T-helper 2 cell treated with Interferon-gamma antibody and Interleukin-4, amounts not matched to agents 5 μg/mL and 100 μg/mL, for 36 hours (primary cell): ENCODE data around the gene TYROBP.

Experiments
- DNase-seq: peaks from one replicate; pipeline ENCODE4 v3.0.0; 2021; ENCODE audit warnings: low spot score
- H3K27ac Mint-ChIP-seq: one replicate; pipeline ENCODE4 v1.8.0; 2021; ENCODE audit warnings: mild to moderate bottlenecking, mixed read lengths
- H3K27me3 Mint-ChIP-seq: one replicate; pipeline ENCODE4 v1.8.0; 2021; ENCODE audit warnings: low read depth, mixed read lengths
- H3K36me3 Mint-ChIP-seq: one replicate; pipeline ENCODE4 v1.8.0; 2021; ENCODE audit warnings: low read depth, mixed read lengths
- H3K4me1 Mint-ChIP-seq: one replicate; pipeline ENCODE4 v1.8.0; 2021; ENCODE audit warnings: low read depth, mixed read lengths
- H3K4me3 Mint-ChIP-seq: one replicate; pipeline ENCODE4 v1.8.0; 2022; ENCODE audit warnings: mild to moderate bottlenecking, moderate library complexity, mixed read lengths
- H3K9me3 Mint-ChIP-seq: one replicate; pipeline ENCODE4 v1.8.0; 2021; ENCODE audit warnings: mixed read lengths

Gene TYROBP

GRCh38 chr19:35938282-35939224 is 30.5 kb upstream of the TYROBP start:
- no peak for DNase-seq
- Mint-ChIP-seq H3K9me3 (no peaks in the 10 kb centered on the region), H3K27me3 (no peaks in the 10 kb centered on the region), H3K36me3 (peaks cover 5% of the 10 kb centered on the region), H3K27ac (peak overlapping the region; percentile 67), H3K4me1 (peaks cover 21% of the 10 kb centered on the region), H3K4me3 (peak overlapping the region; percentile 84)

DNA sequence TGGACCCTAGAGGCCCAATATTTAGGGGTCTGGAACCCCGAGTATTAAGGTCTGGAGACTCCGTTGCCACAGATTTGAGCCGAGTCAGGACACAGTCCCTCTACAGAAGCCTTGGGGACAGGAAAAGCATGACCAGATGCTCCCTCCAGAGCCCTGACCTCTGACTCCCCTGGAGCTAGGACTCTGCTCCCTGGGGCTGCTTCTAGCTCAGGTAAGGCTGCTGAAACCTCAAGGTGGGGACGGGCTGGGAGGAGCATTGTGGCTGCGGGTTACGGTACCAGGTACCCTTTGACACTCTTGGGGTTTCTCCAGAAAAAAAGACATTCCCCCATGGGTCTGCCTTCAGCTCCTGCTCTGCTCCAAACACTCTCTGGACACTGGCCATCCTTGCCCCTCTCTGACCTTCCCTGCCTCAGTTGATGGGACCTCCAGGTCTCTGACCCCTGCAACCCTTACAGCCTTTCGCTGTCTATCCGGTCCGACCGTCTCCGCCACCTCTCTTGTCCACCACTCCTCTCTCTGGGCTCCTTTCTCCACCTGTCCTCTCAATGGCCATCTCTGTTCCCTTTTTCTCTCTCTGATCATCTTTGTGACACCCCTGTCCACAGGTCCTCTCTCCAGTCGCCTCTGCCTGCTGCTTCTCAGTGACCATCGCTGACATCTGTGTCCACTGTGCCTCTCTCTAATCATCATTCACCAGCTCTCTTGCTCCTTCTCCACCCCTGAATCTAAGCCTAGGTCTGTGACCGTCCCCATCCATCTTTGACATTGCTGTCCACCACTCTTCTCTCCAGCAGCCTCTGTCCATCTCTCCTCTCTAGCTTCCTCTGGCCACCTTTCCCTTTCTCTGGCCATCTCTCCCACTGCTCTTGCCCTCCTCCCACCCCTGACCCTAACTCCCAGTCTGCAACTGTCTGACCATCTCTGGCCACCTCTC is 29.5 kb upstream of the TYROBP start:
- Mint-ChIP-seq H3K9me3 (no peaks in the 10 kb centered on the region), H3K4me3 (peak overlapping the region; percentile 84), H3K27ac (peak overlapping the region; percentile 4), H3K27me3 (no peaks in the 10 kb centered on the region), H3K4me1 (peaks cover 21% of the 10 kb centered on the region), H3K36me3 (peaks cover 5% of the 10 kb centered on the region)
- DNase-seq: no peak

DNA sequence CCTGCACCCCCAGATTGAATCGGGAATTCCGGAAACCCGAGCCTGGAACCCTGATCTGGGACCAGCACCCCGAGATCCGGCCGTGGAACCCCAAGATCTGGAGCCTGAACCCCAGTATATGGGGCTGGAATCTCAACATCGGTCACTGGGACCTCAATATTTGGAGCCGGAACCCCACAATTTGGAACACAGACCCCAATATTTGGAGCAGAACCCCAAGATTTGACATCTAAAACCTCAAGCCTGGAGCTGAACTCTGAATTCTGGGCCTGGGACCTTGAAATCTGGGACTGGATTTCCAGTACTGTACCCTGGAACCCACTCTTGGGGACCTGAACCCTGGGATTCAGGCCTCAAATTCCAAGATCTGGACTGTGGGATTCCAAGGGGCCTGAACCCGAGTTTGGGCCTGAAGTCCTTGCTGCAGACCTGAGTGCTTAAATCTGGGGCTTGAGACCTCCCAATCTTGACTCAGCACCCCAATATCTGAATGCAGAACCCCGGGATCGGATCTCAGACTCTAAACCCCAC is 28.7 kb upstream of the TYROBP start:
- Mint-ChIP-seq H3K4me3 (peak overlapping the region; percentile 84), H3K27ac (no peak overlapping the region), H3K36me3 (peaks cover 5% of the 10 kb centered on the region), H3K4me1 (peaks cover 24% of the 10 kb centered on the region), H3K27me3 (no peaks in the 10 kb centered on the region), H3K9me3 (no peaks in the 10 kb centered on the region)
- no peak for DNase-seq

GRCh38 chr19:35935911-35936737 is 28.0 kb upstream of the TYROBP start, which contains the start of gene LRFN3:
Gene LRFN3, plus strand, starts transcription at chr19:35936374. Its CDS starts 3,052 bp downstream, at chr19:35939426.
- Mint-ChIP-seq H3K4me1 (peaks cover 29% of the 10 kb centered on the region), H3K27ac (peak within 1 kb of the TSS; percentile 58), H3K4me3 (peak within 1 kb of the TSS; percentile 94), H3K27me3 (no peaks in the 10 kb centered on the region), H3K9me3 (no peaks in the 10 kb centered on the region), H3K36me3 (peaks cover 5% of the 10 kb centered on the region)
- peak; percentile 67 for DNase-seq

GRCh38 chr19:35932291-35932936 is 24.3 kb upstream of the TYROBP start:
- Mint-ChIP-seq H3K9me3 (peaks cover 6% of the 10 kb centered on the region), H3K4me3 (no peak overlapping the region), H3K4me1 (peaks cover 28% of the 10 kb centered on the region), H3K36me3 (peaks cover 5% of the 10 kb centered on the region), H3K27ac (no peak overlapping the region), H3K27me3 (no peaks in the 10 kb centered on the region)
- no peak for DNase-seq

DNA sequence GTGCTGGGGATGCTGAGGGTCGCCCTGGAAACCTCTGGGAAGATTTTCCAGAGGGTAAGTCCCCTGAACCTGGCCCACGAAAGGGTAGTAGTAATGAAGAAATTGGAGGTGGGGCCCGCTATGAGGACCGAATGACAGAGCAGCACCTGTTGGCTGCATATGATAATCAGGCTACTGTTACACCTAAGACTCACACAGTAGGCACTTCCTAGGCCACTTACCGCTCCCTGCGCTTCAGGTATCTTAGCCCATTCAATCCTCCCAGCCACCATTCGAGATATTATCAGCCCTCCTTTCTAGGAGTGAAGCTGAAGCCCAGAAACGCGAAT is 23.7 kb upstream of the TYROBP start:
- Mint-ChIP-seq H3K9me3 (peaks cover 6% of the 10 kb centered on the region), H3K36me3 (peaks cover 5% of the 10 kb centered on the region), H3K4me1 (peaks cover 25% of the 10 kb centered on the region), H3K27ac (peak overlapping the region; percentile 26), H3K27me3 (no peaks in the 10 kb centered on the region), H3K4me3 (peak overlapping the region; percentile 48)
- no peak for DNase-seq

DNA sequence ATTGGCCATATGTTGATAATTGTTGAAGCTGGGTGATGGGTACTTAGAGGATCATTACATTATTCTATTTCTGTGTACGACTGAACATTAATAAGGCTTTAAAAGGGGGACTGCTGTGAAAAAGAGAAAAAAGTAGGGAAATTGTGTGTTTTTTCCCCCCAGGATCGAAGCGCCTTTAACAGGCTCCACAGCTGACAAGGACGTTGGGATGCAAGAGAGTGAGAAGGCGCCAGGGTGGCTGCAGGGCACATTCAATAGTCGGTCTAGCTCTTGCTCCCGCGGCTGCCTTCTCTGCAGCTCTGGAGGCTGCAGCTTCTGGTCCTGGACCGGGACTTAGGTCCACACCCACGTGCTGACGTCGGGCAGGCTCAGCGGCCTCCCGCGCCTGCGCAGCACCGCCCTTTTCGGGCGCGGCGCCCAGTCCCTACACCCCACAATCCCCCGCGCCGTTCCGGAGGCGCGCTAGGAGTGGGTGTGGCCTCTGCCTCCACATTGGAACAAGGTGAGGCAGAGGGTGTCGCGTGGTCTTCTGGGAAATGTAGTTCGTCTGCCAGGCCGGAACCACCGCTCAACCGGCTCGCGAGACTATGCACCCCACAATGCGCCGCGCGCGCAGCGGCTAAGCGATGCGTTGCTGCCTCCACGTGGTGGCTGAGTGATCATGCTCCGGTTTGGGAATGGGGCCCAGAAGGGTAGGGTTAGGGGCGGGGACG is 23.2 kb upstream of the TYROBP start:
- no peaks in the 10 kb centered on the region for H3K27me3 Mint-ChIP-seq
- H3K36me3 Mint-ChIP-seq: peaks cover 5% of the 10 kb centered on the region
- H3K4me3 Mint-ChIP-seq: peak overlapping the region; percentile 86
- H3K4me1 Mint-ChIP-seq: peaks cover 25% of the 10 kb centered on the region
- H3K9me3 Mint-ChIP-seq: peaks cover 6% of the 10 kb centered on the region
- peak overlapping the region; percentile 93 for H3K27ac Mint-ChIP-seq
- peak; percentile 100 for DNase-seq

DNA sequence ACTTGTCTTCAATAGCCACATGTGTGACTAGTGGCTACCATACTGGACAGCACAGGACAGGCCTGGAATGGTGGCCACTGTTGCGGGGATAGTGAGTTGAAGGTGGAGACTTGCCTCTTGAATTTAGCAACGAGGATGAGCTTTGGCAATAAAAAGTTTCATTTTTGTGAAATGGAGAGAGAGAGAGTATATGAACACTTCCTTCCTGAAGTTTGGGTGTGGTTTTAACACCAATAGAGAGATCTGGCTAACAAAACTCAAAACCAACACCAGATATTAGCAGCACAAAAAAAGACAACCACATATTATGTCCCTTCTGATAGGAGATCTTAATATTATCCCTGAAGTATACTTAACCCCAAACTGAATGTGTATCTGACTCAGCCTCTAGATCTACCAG is 21.8 kb upstream of the TYROBP start:
- Mint-ChIP-seq H3K4me1 (peaks cover 22% of the 10 kb centered on the region), H3K9me3 (peaks cover 20% of the 10 kb centered on the region), H3K27ac (peak overlapping the region; percentile 94), H3K4me3 (peak overlapping the region; percentile 76), H3K36me3 (peaks cover 7% of the 10 kb centered on the region), H3K27me3 (peaks cover 10% of the 10 kb centered on the region)
- no peak for DNase-seq

DNA sequence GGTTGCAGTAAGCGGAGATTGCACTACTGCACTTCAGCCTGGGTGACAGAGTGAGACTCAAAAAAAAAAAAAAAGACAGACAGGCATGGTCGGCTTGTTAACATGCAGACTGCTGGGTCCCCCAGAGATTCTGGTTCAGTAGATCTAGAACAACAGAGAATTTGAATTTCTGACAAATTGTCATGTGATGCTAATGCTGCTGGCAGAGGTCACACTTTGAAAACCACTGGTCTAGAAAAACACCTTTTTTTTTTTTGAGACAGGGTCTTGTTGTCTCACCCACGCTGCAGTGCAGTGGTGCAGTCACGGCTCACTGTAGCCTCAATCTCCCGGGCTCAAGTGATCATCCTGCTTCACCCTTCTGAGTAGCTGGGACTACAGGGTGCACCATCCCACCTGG is 20.4 kb upstream of the TYROBP start:
- H3K27ac Mint-ChIP-seq: no peak overlapping the region

GRCh38 chr19:35925501-35925900 is 17.4 kb upstream of the TYROBP start:
- H3K36me3 Mint-ChIP-seq: peaks cover 7% of the 10 kb centered on the region
- H3K4me1 Mint-ChIP-seq: peaks cover 11% of the 10 kb centered on the region
- no peak overlapping the region for H3K4me3 Mint-ChIP-seq
- no peak overlapping the region for H3K27ac Mint-ChIP-seq
- DNase-seq: no peak
- H3K9me3 Mint-ChIP-seq: peaks cover 20% of the 10 kb centered on the region
- peaks cover 10% of the 10 kb centered on the region for H3K27me3 Mint-ChIP-seq

More for the DNA sequence above, 20.4 kb upstream of the TYROBP start:
- H3K27me3 Mint-ChIP-seq: peaks cover 10% of the 10 kb centered on the region
- peaks cover 7% of the 10 kb centered on the region for H3K36me3 Mint-ChIP-seq
- H3K9me3 Mint-ChIP-seq: peaks cover 20% of the 10 kb centered on the region
- H3K4me1 Mint-ChIP-seq: peaks cover 22% of the 10 kb centered on the region
- no peak for DNase-seq
- no peak overlapping the region for H3K4me3 Mint-ChIP-seq

GRCh38 chr19:35921012-35921411 is 12.9 kb upstream of the TYROBP start:
- Mint-ChIP-seq H3K4me3 (no peak overlapping the region), H3K27ac (no peak overlapping the region), H3K36me3 (peaks cover 2% of the 10 kb centered on the region)

GRCh38 chr19:35919306-35919705 is 11.2 kb upstream of the TYROBP start:
- H3K27me3 Mint-ChIP-seq: no peaks in the 10 kb centered on the region
- no peaks in the 10 kb centered on the region for H3K9me3 Mint-ChIP-seq
- no peak overlapping the region for H3K27ac Mint-ChIP-seq
- peaks cover 3% of the 10 kb centered on the region for H3K4me1 Mint-ChIP-seq
- DNase-seq: no peak
- H3K4me3 Mint-ChIP-seq: no peak overlapping the region
- no peaks in the 10 kb centered on the region for H3K36me3 Mint-ChIP-seq

More at GRCh38 chr19:35921012-35921411, 12.9 kb upstream of the TYROBP start:
- H3K9me3 Mint-ChIP-seq: peaks cover 11% of the 10 kb centered on the region
- no peak for DNase-seq
- peaks cover 8% of the 10 kb centered on the region for H3K27me3 Mint-ChIP-seq
- peaks cover 3% of the 10 kb centered on the region for H3K4me1 Mint-ChIP-seq
